ENCODE results near the gene CUL1. TPM values are rescaled to one million over a fixed set of nuclear protein-coding genes. Genes with fewer than 3 reads are reported as not detected.

Gene CUL1
- total and polyA plus RNA-seq, 7 experiments from 2014 or later: 39.0 to 74.0 (median 53.6) TPM

GRCh38 chr7:148676291-148676690 lies 22.4 kb upstream of the CUL1 start:
- intact Hi-C loops (cut with micrococcal nuclease): no loop called here
- Histone ChIP-seq H3K27ac (ENCODE audit: low read depth, low read length) (no peak overlapping the region), H3K9me3 (ENCODE audit: control insufficient read depth in 2 of 3, low read length in 3 of 3) (peaks cover 0 to 11% (median 0%) of the 10 kb centered on the region in 3 experiments), H3K4me1 (ENCODE audit: control insufficient read depth in 2 of 2, insufficient read depth in 2 of 2, low read length in 2 of 2) (no peaks in the 10 kb centered on the region), H3K4me3 (ENCODE audit: low read length) (no peak overlapping the region), H3K27me3 (ENCODE audit: control insufficient read depth in 2 of 2, insufficient read depth in 2 of 2, low read length in 2 of 2) (no peaks in the 10 kb centered on the region), H3K36me3 (ENCODE audit: control insufficient read depth in 2 of 3, insufficient read depth in 3 of 3, low read length in 3 of 3) (no peaks in the 10 kb centered on the region)
- ATAC-seq (no peak), DNase-seq (no peak)
- ChIA-PET CTCF (no interaction called here), POLR2A (no interaction called here)
- Mint-ChIP-seq H3K4me1 (peaks cover 0 to 11% (median 3%) of the 10 kb centered on the region in 7 donors), H3K4me3 (no peak overlapping the region), H3K9me3 (peaks cover 0 to 24% (median 6%) of the 10 kb centered on the region in 11 donors), H3K36me3 (peaks cover 0 to 12% (median 0%) of the 10 kb centered on the region in 5 donors), H3K27me3 (peaks cover 0 to 35% (median 6%) of the 10 kb centered on the region in 5 donors), H3K27ac (no peak overlapping the region)

DNA sequence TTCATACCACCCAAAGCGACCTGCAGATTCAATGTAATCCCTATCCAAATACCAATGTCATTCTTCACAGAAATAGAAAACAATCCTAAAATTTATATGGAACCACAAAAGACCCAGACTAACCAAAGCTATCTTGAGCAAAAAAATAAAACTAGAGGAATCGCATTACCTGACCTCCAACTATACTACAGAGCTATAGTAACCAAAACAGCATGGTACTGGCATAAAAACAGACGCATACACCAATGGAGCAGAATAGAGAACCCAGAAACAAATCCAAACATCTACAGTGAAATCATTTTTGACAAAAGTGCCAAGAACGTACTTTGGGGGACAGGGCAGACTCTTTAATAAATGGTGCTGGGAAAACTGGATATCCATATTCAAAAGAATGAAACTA lies 16.9 kb upstream of the CUL1 start:
- H3K27me3 ChIP-seq (ENCODE audit: control insufficient read depth in 2 of 2, insufficient read depth in 2 of 2, low read length in 2 of 2): no peaks in the 10 kb centered on the region
- no peak overlapping the region for H3K4me3 ChIP-seq (ENCODE audit: low read length)
- Mint-ChIP-seq H3K27me3 (peaks cover 0 to 39% (median 0%) of the 10 kb centered on the region in 5 donors), H3K4me1 (peaks cover 0 to 6% (median 0%) of the 10 kb centered on the region in 7 donors), H3K4me3 (no peak overlapping the region), H3K36me3 (peaks cover 0 to 1% (median 0%) of the 10 kb centered on the region in 5 donors), H3K9me3 (peaks cover 0 to 15% (median 3%) of the 10 kb centered on the region in 11 donors), H3K27ac (no peak overlapping the region)
- H3K4me1 ChIP-seq (ENCODE audit: control insufficient read depth in 2 of 2, insufficient read depth in 2 of 2, low read length in 2 of 2): no peaks in the 10 kb centered on the region
- POLR2A ChIA-PET: no interaction called here
- no peaks in the 10 kb centered on the region for H3K9me3 ChIP-seq (ENCODE audit: control insufficient read depth in 2 of 3, low read length in 3 of 3)
- ATAC-seq (no peak), DNase-seq (no peak)
- CTCF ChIA-PET: interaction anchor here (0.6 kb wide), 2 partner anchors 24 to 726 kb away, joined by 3 to 6 read pairs; no protein-coding TSS in a partner anchor
- H3K27ac ChIP-seq (ENCODE audit: low read depth, low read length): no peak overlapping the region
- H3K36me3 ChIP-seq (ENCODE audit: control insufficient read depth in 2 of 3, insufficient read depth in 3 of 3, low read length in 3 of 3): no peaks in the 10 kb centered on the region
- intact Hi-C loops (cut with micrococcal nuclease): no loop called here

DNA sequence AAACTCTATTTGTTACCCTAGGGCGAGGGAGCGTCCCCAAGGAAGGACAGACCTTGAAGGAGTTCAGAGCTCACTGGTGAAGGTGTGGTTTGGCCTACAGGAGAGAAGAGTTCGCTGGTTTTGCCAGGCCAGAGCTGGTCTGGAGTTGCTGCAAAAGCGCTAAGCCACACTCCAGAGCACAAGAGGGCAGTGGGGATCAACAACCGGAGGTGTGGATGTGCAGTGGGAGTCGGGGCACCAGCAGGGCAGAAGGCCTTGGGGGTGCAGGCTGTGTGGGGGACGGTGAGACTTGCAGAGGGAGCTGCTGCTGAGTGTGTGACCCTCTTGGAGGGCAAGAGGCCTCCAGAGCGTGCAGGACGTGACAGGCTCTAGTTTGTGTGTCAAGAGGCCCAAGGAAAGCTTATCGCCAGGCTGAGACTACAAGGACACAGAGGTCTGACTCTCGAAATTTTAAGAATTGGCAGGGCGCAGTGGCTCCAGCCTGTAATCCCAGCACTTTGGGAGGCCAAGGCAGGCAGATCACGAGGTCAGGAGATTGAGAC lies 14.3 kb upstream of the CUL1 start:
- H3K9me3 Mint-ChIP-seq: peaks cover 0 to 15% (median 3%) of the 10 kb centered on the region in 11 donors
- Histone ChIP-seq H3K27me3 (ENCODE audit: control insufficient read depth in 2 of 2, insufficient read depth in 2 of 2, low read length in 2 of 2) (no peaks in the 10 kb centered on the region), H3K36me3 (ENCODE audit: control insufficient read depth in 2 of 3, insufficient read depth in 3 of 3, low read length in 3 of 3) (no peaks in the 10 kb centered on the region), H3K9me3 (ENCODE audit: control insufficient read depth in 2 of 3, low read length in 3 of 3) (no peaks in the 10 kb centered on the region), H3K4me3 (ENCODE audit: low read length) (no peak overlapping the region), H3K27ac (ENCODE audit: low read depth, low read length) (no peak overlapping the region), H3K4me1 (ENCODE audit: control insufficient read depth in 2 of 2, insufficient read depth in 2 of 2, low read length in 2 of 2) (no peaks in the 10 kb centered on the region)
- no peak overlapping the region for H3K27ac Mint-ChIP-seq
- H3K4me1 Mint-ChIP-seq: peaks cover 0 to 6% (median 0%) of the 10 kb centered on the region in 7 donors
- no peak for ATAC-seq
- intact Hi-C loops (cut with micrococcal nuclease): no loop called here
- no peak overlapping the region for H3K4me3 Mint-ChIP-seq
- ChIA-PET POLR2A (no interaction called here), CTCF (no interaction called here)
- peaks cover 0 to 1% (median 0%) of the 10 kb centered on the region in 5 donors for H3K36me3 Mint-ChIP-seq
- no peak for DNase-seq
- peaks cover 0 to 26% (median 0%) of the 10 kb centered on the region in 5 donors for H3K27me3 Mint-ChIP-seq

DNA sequence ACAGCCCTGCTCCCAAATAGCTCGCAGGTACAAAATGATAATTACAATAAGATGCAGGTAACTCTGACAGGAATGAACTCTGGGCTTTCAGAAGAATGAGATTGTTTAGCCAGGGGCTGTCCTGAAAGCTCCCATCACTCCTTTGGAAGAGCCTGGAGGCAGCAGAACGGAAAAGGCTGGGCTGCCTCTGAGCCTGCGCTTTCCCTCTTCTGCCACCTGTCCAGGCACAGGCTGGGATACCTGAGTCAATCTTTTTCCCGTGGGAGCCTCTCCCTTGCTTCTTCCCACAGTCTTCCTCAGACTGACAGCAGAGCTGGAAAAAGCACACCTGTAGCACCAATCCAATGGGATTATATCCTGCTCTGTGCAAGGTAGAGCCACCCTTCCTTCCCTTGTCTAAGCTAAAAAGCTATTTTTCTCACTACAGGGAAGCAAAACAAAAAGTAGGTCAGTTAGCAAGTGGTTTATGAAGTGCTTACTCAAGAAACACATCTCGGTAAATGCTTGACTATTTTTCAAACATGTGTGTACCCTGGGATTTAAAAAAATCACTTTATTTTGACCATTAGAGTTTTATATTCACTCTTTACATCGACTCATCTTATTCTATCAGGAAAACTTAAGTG lies 12.3 kb upstream of the CUL1 start:
- no peaks in the 10 kb centered on the region for H3K9me3 ChIP-seq (ENCODE audit: control insufficient read depth in 2 of 3, low read length in 3 of 3)
- H3K36me3 Mint-ChIP-seq: no peaks in the 10 kb centered on the region
- CTCF ChIA-PET: no interaction called here
- ATAC-seq (no peak), DNase-seq (no peak)
- H3K27ac Mint-ChIP-seq: no peak overlapping the region
- H3K27me3 Mint-ChIP-seq: peaks cover 0 to 8% (median 0%) of the 10 kb centered on the region in 5 donors
- no peak overlapping the region for H3K4me3 Mint-ChIP-seq
- peaks cover 0 to 6% (median 0%) of the 10 kb centered on the region in 7 donors for H3K4me1 Mint-ChIP-seq
- H3K9me3 Mint-ChIP-seq: peaks cover 0 to 9% (median 3%) of the 10 kb centered on the region in 11 donors
- POLR2A ChIA-PET: no interaction called here
- H3K27ac ChIP-seq (ENCODE audit: low read depth, low read length): no peak overlapping the region
- H3K27me3 ChIP-seq (ENCODE audit: control insufficient read depth in 2 of 2, insufficient read depth in 2 of 2, low read length in 2 of 2): no peaks in the 10 kb centered on the region
- H3K4me1 ChIP-seq (ENCODE audit: control insufficient read depth in 2 of 2, insufficient read depth in 2 of 2, low read length in 2 of 2): no peaks in the 10 kb centered on the region
- H3K36me3 ChIP-seq (ENCODE audit: control insufficient read depth in 2 of 3, insufficient read depth in 3 of 3, low read length in 3 of 3): no peaks in the 10 kb centered on the region
- intact Hi-C loops (cut with micrococcal nuclease): no loop called here
- H3K4me3 ChIP-seq (ENCODE audit: low read length): no peak overlapping the region

DNA sequence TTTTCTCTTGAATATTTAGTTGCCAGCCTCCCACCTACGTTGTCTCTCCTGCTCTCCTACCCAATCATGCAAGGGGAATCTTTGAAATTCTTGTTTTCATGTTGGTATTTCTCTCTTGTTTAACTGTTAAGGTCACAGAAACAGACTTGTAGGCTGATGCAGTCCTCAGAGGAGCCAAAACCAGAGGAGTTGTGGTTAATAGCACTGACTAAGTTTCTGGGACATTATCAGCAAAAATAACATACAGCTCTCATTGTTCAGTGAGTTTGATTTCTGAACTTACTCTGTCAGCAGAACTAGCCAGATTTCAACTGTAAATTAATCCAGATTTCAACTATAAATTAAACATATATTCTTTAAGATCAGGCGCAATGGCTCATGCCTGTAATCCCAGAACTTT lies 11.1 kb upstream of the CUL1 start:
- no peak for ATAC-seq

DNA sequence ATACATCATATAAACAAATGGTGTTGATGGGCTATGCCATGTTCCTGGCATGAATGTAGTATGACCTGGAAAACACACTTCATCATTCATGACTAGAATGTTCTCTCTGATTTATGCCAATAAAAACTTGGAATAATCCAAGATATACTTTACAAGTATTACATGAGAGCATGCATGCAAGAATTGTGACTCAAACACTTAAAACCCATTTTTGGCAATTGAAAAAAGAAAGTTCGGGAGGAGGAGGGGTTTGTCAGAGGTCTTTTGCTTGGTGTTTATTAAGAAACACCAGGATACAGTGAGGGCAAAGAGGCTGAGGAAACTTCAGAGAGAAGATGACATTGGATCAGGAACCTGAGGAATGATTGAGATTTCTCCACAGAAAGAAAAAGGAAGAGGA lies 10.2 kb upstream of the CUL1 start:
- Mint-ChIP-seq H3K4me1 (peaks cover 0 to 6% (median 0%) of the 10 kb centered on the region in 7 donors), H3K9me3 (peaks cover 0 to 4% (median 0%) of the 10 kb centered on the region in 11 donors), H3K27ac (no peak overlapping the region), H3K27me3 (no peaks in the 10 kb centered on the region), H3K36me3 (no peaks in the 10 kb centered on the region), H3K4me3 (no peak overlapping the region)
- Histone ChIP-seq H3K4me3 (ENCODE audit: low read length) (no peak overlapping the region), H3K36me3 (ENCODE audit: control insufficient read depth in 2 of 3, insufficient read depth in 3 of 3, low read length in 3 of 3) (no peaks in the 10 kb centered on the region), H3K27me3 (ENCODE audit: control insufficient read depth in 2 of 2, insufficient read depth in 2 of 2, low read length in 2 of 2) (no peaks in the 10 kb centered on the region), H3K9me3 (ENCODE audit: control insufficient read depth in 2 of 3, low read length in 3 of 3) (no peaks in the 10 kb centered on the region), H3K27ac (ENCODE audit: low read depth, low read length) (no peak overlapping the region), H3K4me1 (ENCODE audit: control insufficient read depth in 2 of 2, insufficient read depth in 2 of 2, low read length in 2 of 2) (no peaks in the 10 kb centered on the region)
- DNase-seq (no peak), ATAC-seq (no peak)
- intact Hi-C loops (cut with micrococcal nuclease): no loop called here
- CTCF ChIA-PET: no interaction called here
- POLR2A ChIA-PET: interaction anchor here (0.6 kb wide), 1 partner anchor 10 kb away, joined by 3 read pairs; the partner anchor contains the start of gene CUL1

More for the DNA sequence above, 11.1 kb upstream of the CUL1 start:
- Histone ChIP-seq H3K27me3 (ENCODE audit: control insufficient read depth in 2 of 2, insufficient read depth in 2 of 2, low read length in 2 of 2) (no peaks in the 10 kb centered on the region), H3K36me3 (ENCODE audit: control insufficient read depth in 2 of 3, insufficient read depth in 3 of 3, low read length in 3 of 3) (no peaks in the 10 kb centered on the region), H3K4me1 (ENCODE audit: control insufficient read depth in 2 of 2, insufficient read depth in 2 of 2, low read length in 2 of 2) (no peaks in the 10 kb centered on the region), H3K9me3 (ENCODE audit: control insufficient read depth in 2 of 3, low read length in 3 of 3) (no peaks in the 10 kb centered on the region), H3K4me3 (ENCODE audit: low read length) (no peak overlapping the region), H3K27ac (ENCODE audit: low read depth, low read length) (no peak overlapping the region)
- Mint-ChIP-seq H3K9me3 (peaks cover 0 to 4% (median 0%) of the 10 kb centered on the region in 11 donors), H3K4me3 (no peak overlapping the region), H3K27ac (no peak overlapping the region), H3K4me1 (peaks cover 0 to 6% (median 0%) of the 10 kb centered on the region in 7 donors), H3K27me3 (no peaks in the 10 kb centered on the region), H3K36me3 (no peaks in the 10 kb centered on the region)
- DNase-seq: no peak
- intact Hi-C loops (cut with micrococcal nuclease): no loop called here
- ChIA-PET CTCF (no interaction called here), POLR2A (no interaction called here)

GRCh38 chr7:148693651-148694050 lies 5.1 kb upstream of the CUL1 start:
- no peaks in the 10 kb centered on the region for H3K9me3 ChIP-seq (ENCODE audit: control insufficient read depth in 2 of 3, low read length in 3 of 3)
- no peaks in the 10 kb centered on the region for H3K27me3 ChIP-seq (ENCODE audit: control insufficient read depth in 2 of 2, insufficient read depth in 2 of 2, low read length in 2 of 2)
- no peak overlapping the region for H3K4me3 ChIP-seq (ENCODE audit: low read length)
- peaks cover 12 to 18% (median 16%) of the 10 kb centered on the region in 7 donors for H3K4me1 Mint-ChIP-seq
- CTCF ChIA-PET: no interaction called here
- no peaks in the 10 kb centered on the region for H3K36me3 ChIP-seq (ENCODE audit: control insufficient read depth in 2 of 3, insufficient read depth in 3 of 3, low read length in 3 of 3)
- H3K9me3 Mint-ChIP-seq: peaks cover 0 to 4% (median 0%) of the 10 kb centered on the region in 11 donors
- POLR2A ChIA-PET: no interaction called here
- H3K27me3 Mint-ChIP-seq: no peaks in the 10 kb centered on the region
- intact Hi-C loops (cut with micrococcal nuclease): no loop called here
- H3K4me3 Mint-ChIP-seq: no peak overlapping the region
- H3K36me3 Mint-ChIP-seq: peaks cover 0 to 2% (median 0%) of the 10 kb centered on the region in 5 donors
- ATAC-seq (no peak), DNase-seq (no peak)
- H3K27ac Mint-ChIP-seq: no peak overlapping the region
- no peak overlapping the region for H3K27ac ChIP-seq (ENCODE audit: low read depth, low read length)
- peaks cover 0 to 9% of the 10 kb centered on the region in 2 donors for H3K4me1 ChIP-seq (ENCODE audit: control insufficient read depth in 2 of 2, insufficient read depth in 2 of 2, low read length in 2 of 2)

Measured in naive thymus-derived CD4-positive, alpha-beta T cell (primary cell).